Measurements from ENCODE around the gene CMTR1. TPM values are rescaled to one million over a fixed set of nuclear protein-coding genes. Genes with fewer than 3 reads are reported as not detected.

CMTR1 gene
- total RNA-seq, 4 donors from 2014 or later: 27.0 to 65.7 (median 28.9) TPM

DNA sequence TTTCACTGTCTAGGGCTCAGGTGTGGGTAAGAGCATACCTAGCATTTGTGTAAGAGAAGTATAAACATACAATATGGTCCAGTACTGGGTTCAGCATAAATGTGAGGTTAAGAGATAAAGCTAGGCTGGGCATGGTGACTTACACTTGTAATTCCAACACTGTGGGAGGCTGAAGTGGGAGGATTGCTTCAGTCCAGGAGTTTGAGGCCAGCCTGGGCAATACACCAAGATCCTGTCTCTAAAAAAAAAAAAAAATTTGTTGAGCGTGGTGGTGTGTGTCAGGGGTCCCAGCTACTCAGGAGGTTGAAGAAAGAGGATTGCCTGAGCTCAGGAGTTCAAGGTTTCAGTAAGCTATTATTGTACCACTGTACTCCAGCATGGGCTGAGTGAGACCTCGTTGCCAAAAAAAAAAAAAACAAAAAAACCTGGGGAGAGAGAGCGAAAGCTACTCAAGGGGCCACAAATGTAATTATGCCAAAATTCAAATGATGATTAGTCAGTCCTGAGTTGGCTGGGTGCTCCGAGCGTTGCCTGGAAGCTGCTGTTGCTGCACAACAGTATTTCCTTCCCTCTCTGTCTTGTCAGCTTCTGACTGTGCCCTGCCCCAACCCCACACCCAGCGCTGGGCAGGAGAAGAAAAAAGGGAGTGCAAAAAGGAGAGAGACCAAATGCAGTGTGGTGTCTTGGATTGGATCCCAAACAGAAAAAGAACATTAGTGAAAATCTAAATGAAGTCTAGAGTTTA lies 24.0 kb downstream of the CMTR1 start:
- Histone ChIP-seq H3K27ac (no peak overlapping the region), H3K4me1 (peaks cover 6% of the 10 kb centered on the region), H3K9me3 (no peaks in the 10 kb centered on the region), H3K27me3 (no peaks in the 10 kb centered on the region), H3K4me3 (no peak overlapping the region), H3K36me3 (peaks cover 69% of the 10 kb centered on the region)
- 51% methylated on average over 6 of the region's 6 CpGs for WGBS
- no peak for DNase-seq (ENCODE audit: low spot score in 2 of 2)
- TF ChIP-seq, protein P1, sequence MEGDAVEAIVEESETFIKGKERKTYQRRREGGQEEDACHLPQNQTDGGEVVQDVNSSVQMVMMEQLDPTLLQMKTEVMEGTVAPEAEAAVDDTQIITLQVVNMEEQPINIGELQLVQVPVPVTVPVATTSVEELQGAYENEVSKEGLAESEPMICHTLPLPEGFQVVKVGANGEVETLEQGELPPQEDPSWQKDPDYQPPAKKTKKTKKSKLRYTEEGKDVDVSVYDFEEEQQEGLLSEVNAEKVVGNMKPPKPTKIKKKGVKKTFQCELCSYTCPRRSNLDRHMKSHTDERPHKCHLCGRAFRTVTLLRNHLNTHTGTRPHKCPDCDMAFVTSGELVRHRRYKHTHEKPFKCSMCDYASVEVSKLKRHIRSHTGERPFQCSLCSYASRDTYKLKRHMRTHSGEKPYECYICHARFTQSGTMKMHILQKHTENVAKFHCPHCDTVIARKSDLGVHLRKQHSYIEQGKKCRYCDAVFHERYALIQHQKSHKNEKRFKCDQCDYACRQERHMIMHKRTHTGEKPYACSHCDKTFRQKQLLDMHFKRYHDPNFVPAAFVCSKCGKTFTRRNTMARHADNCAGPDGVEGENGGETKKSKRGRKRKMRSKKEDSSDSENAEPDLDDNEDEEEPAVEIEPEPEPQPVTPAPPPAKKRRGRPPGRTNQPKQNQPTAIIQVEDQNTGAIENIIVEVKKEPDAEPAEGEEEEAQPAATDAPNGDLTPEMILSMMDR (IDR thresholded peaks at IDR 0.05): no peak
- TF ChIP-seq POLR2A (IDR thresholded peaks at IDR 0.05): no peak
- TF ChIP-seq EP300 (IDR thresholded peaks at IDR 0.05): no peak
- TF ChIP-seq POLR2AphosphoS5 (IDR thresholded peaks at IDR 0.05): no peak

DNA sequence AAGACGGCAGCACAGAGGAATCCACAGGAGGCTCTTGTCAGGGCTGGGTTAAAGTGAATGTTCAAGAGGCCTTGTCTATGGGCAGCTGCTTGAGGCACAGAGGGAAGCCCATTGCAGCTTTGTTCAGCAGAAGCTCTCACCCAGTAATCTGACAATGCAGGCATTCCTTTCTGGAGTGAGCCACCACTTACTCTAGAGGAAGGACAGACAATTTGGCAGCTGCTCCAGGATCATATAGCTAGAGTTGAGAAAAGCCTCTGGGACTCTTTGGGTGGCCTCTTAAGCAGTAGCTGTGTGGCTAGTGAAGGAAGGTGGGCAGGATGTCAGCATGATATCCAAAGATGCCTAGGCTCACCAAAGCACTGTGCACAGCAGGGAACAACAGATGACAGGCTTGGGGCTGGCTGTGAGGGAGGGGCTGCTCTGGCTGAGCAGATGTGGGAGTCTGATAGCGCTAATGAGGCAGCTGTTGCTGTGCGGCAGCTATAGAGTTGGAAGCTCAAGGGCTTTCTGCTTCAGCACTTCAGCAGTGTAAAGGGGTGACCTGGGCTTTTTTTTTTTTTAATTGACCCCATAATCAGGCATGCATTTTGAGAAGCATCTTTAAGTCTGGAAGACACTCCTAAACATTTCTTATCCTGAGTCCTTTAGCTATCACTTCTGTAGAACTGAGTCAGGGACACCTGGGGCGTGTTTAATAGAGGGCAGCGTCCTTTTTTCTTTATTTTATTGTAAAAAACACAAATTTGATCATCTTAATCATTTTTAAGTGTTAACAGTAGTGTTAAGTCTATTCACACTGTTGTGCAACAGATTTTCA lies 27.2 kb downstream of the CMTR1 start:
- Histone ChIP-seq H3K27ac (no peak overlapping the region), H3K4me3 (no peak overlapping the region), H3K36me3 (peaks cover 73% of the 10 kb centered on the region), H3K4me1 (peaks cover 6% of the 10 kb centered on the region), H3K27me3 (no peaks in the 10 kb centered on the region), H3K9me3 (no peaks in the 10 kb centered on the region)
- TF ChIP-seq, protein P1 (IDR thresholded peaks at IDR 0.05): no peak
- TF ChIP-seq POLR2AphosphoS5 (IDR thresholded peaks at IDR 0.05) (no peak), POLR2A (IDR thresholded peaks at IDR 0.05) (no peak), EP300 (IDR thresholded peaks at IDR 0.05) (no peak)
- no peak for DNase-seq (ENCODE audit: low spot score in 2 of 2)
- 88% methylated on average over 5 of the region's 5 CpGs for WGBS

GRCh38 chr6:37460805-37461204 lies 27.8 kb downstream of the CMTR1 start:
- 94% methylated on average over 2 of the region's 2 CpGs for WGBS
- no peak for TF ChIP-seq POLR2A (IDR thresholded peaks at IDR 0.05)
- TF ChIP-seq POLR2AphosphoS5 (IDR thresholded peaks at IDR 0.05): no peak
- TF ChIP-seq, protein P1 (IDR thresholded peaks at IDR 0.05): no peak
- no peak for TF ChIP-seq EP300 (IDR thresholded peaks at IDR 0.05)
- H3K27ac ChIP-seq: no peak overlapping the region
- H3K9me3 ChIP-seq: no peaks in the 10 kb centered on the region
- DNase-seq (ENCODE audit: low spot score in 2 of 2): no peak
- no peaks in the 10 kb centered on the region for H3K27me3 ChIP-seq
- H3K4me1 ChIP-seq: peaks cover 6% of the 10 kb centered on the region
- H3K36me3 ChIP-seq: peaks cover 71% of the 10 kb centered on the region
- H3K4me3 ChIP-seq: no peak overlapping the region

GRCh38 chr6:37463110-37463509 lies 30.1 kb downstream of the CMTR1 start:
- TF ChIP-seq, protein P1 (IDR thresholded peaks at IDR 0.05): no peak
- no peak for TF ChIP-seq POLR2A (IDR thresholded peaks at IDR 0.05)
- no peak for TF ChIP-seq POLR2AphosphoS5 (IDR thresholded peaks at IDR 0.05)
- no peak for TF ChIP-seq EP300 (IDR thresholded peaks at IDR 0.05)
- H3K36me3 ChIP-seq: peaks cover 75% of the 10 kb centered on the region
- no peak for DNase-seq (ENCODE audit: low spot score in 2 of 2)

DNA sequence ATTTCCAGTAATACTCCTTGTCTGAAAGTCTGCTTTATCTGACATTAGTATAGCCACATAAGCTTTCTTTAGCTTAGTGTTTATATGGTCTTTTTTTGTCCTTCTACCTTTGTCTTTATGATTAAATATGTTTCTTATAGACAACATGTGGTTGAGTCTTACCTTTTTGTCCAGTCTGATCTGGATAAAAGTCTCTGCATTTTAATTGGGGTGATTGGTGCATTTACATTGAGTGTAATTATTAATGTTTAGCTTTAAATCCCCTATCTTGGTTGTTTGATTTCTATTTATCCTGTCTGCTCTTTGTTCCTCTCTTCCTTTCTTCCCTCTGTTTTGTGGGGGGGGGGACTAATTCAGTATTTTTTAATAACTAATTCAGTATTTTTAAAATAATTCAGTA lies 34.7 kb downstream of the CMTR1 start:
- Histone ChIP-seq H3K4me1 (no peaks in the 10 kb centered on the region), H3K27ac (no peak overlapping the region), H3K4me3 (no peak overlapping the region), H3K9me3 (peaks cover 4% of the 10 kb centered on the region), H3K36me3 (peaks cover 59% of the 10 kb centered on the region), H3K27me3 (no peaks in the 10 kb centered on the region)
- no peak for DNase-seq (ENCODE audit: low spot score in 2 of 2)
- no peak for TF ChIP-seq POLR2A (IDR thresholded peaks at IDR 0.05)
- no peak for TF ChIP-seq EP300 (IDR thresholded peaks at IDR 0.05)
- no peak for TF ChIP-seq POLR2AphosphoS5 (IDR thresholded peaks at IDR 0.05)
- TF ChIP-seq, protein P1 (IDR thresholded peaks at IDR 0.05): no peak

More at GRCh38 chr6:37463110-37463509, 30.1 kb downstream of the CMTR1 start:
- Histone ChIP-seq H3K27me3 (no peaks in the 10 kb centered on the region), H3K4me3 (no peak overlapping the region), H3K9me3 (peaks cover 4% of the 10 kb centered on the region), H3K27ac (no peak overlapping the region), H3K4me1 (no peaks in the 10 kb centered on the region)

All from suprapubic skin (tissue), 4 donors.